CD4-positive, alpha-beta T cell treated with Interleukin-17A for 1 hour (primary cell): ENCODE measurements around the gene GLE1.
"Not testable (repeated sequence)": the region's sequence is repeated elsewhere in the genome, so short reads cannot be mapped to it uniquely, and the experiment has no call there.

Experiments used
- DNase-seq: peaks from one replicate; pipeline ENCODE4 v3.0.0-alpha.2; 2020

GLE1 gene

DNA sequence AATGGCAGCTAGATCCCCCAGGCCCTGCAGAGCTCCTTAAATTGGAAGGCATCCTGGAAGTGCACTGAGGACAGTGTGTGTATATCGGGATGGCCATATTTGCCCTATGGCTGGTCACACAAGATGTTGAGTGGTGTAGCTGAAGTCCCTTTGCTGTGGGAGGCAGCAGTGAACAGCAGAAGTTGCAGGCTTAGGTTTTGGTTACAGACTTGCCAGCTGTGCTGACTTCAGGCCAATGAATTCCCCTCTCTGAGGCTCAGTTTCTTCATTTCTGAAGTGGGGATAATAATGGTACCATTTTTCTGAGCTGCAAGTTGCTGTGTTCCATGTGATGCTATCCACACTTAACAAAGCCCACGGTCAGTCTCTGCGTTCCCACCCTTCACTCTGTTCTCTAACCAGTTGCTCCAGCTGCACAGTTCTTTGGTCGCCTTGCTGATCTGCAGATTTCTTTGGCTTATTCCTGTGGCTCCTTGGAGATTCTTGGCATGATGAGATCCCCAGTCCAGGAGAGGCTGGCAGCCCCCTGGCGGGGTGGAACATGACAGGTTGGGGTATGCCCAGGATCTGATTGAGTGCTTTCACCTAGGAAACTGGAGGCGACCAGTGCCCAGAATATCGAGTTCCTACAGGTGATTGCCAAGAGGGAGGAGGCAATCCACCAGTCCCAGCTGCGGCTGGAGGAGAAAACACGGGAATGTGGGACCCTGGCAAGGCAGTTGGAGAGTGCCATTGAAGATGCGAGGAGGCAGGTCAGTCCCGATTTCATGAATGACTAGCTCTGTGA is 6.5 kb upstream of the GLE1 start:
- DNase-seq, result no peak

DNA sequence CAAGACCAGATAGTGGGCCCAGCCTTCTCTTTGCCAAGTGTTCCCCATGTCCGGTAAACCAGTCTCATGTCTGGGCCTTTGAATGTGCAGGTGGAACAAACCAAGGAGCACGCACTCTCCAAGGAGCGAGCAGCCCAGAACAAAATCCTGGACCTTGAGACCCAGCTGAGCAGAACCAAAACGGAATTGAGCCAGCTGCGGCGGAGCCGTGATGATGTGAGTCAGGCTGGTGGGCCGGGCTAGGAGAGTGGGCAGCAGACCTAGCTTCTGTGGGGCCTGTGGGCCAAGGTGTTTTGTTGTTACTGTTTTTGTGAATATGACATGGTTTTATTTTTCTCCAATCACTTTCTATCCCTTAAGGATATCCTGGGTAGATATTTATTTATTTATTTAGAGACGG is 5.6 kb upstream of the GLE1 start:
- DNase-seq, result no peak

DNA sequence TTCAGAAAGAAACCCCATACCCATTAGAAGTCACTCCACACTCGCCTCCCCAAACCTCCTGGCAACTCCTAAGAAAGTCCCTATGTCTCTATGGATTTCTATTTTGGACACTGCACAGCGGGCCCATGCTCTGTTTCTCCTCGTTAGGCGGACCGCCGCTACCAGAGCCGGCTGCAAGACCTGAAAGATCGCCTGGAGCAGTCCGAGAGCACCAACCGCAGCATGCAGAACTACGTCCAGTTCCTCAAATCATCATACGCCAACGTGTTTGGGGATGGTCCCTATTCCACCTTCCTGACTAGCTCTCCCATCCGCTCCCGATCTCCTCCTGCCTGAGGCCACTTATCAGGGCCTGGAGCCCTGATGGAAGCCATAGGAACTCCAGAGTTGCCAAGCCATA is 4.6 kb upstream of the GLE1 start:
- DNase-seq, result no peak

DNA sequence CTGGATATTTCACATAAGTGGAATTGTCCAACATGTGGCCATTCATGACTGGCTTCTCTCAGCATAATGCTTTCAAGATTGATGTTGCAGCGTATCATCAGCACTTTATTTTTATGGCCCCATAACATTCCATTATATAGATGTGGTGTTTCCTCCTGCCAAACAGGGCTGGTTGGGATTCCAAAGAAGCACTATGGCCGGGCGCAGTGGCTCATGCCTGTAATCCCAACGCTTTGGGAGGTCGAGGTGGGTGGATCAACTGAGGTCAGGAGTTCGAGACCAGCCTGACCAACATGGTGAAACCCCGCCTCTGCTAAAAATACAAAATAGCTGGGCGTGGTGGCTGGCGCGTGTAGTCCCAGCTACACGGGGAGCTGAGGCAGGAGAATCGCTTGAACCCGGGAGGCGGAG is 1.1 kb upstream of the GLE1 start:
- not testable (repeated sequence) for DNase-seq

DNA sequence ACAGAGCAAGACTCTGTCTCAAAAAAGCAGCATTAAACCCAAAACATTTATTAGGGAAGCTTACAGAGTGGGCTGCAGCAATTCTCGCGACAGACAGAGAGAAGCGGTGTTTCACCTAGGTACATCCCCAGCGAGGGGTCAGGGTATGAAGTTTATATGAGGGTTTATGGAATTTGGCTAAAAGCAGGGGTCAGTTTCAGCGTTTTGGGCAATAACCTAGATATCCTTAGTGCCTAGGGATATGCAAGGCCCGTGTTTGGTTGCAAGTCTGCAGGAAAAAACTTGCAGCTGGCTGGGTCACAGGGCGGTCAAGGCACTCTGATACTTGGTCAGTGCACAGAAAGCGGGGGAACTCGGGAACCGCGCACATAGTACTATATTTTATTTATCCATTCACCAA is 649 bp upstream of the GLE1 start:
- DNase-seq, result no peak

DNA sequence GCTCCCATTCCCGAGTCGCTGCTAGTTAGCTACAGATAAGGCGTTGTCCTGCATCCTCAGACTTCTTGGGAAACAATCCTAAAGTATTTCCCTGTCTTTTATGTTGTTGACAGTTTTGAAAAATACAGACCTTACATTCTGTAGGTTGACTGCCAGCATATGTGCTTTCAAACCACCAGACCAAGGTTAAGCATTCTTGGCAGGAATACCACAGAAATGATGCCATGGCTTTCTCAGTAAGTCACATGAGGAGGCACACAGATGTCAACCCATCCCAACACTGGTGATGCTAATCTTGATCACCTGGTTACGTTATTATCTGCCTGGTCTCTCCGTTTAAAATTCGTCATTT is 871 bp downstream of the GLE1 start:
- no peak for DNase-seq

DNA sequence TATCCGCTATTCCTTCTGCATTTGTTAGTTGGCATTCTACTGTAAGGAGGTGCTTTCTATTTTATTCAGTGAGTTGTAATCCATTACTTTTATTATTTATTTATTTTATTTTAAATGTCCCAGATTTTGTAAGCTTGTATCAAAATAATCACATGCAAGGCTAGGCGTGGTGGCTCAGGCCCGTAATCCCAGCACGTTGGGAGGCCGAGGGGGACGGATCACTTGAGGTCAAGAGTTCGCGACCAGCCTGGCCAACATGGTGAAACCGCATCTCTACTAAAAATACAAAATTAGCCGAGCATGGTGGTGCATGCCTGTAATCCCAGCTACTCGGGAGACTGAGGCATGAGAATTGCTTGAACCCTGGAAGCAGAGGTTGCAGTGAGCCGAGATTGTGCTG is 1.4 kb downstream of the GLE1 start:
- not testable (repeated sequence) for DNase-seq

DNA sequence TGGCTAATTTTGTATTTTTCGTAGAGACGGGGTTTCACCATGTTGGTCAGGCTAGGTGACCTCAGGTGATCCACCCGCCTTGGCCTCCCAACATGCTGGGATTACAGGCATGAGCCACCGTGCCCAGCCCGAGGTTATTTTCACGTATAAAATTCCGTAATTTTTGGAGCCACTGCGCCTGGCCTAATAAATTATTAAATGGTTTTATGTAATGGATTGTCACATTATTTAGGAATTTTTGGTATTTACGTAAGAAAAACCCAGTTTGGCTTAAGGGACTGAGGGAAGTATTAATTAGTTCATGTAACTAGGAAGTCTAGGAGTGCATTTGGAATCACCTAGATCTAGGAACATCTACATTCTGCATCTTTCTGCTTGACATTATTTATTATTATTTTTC is 8.3 kb downstream of the GLE1 start:
- DNase-seq, result no peak

DNA sequence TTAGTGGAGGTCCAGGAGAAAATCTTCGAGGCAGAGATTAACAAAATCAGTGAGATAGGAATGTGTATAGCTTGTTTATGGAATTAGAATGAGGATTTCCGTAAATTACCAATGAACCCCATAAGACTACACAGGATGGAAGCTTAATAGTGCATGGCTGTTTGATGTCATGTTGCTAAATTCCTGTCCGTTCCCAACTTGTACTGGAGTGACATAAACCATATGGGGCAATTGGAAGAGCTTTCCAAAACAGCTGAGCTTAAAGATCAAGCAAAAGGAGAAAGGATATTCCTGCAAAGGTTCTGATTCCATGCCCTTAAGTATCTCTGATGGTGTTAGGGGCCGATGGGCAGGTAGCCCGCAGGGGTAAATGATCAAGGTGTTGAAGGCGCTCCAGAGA is 17.4 kb downstream of the GLE1 start:
- DNase-seq, result no peak

DNA sequence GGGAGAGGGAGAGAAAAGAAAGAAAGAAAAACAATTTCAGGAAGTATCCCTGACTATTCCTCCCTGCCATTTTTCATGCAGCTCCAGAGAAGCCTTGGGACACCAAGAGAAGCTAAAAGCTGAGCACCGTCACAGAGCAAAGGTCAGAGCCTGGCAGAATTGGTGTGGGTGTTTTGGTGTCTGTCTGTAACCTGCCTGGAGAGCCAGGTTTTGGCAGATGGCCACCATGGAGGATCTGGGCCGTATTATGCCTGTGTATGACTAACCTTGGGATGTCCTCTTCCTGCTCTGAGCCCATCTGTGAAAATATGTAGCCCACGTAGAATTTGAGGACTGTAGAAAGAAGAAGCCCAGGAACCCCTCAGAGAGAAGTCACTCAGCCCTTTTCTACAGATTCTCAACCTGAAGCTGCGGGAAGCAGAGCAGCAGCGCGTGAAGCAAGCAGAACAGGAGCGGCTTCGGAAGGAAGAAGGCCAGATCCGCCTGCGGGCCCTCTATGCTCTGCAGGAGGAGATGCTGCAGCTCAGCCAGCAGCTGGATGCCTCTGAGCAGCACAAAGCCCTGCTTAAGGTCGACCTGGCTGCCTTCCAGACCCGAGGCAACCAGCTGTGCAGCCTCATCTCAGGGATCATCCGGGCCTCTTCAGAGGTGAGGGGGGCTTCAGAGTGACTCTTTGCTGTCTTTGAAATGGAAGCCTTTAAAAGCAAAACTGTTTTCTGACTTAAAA is 18.8 kb downstream of the GLE1 start:
- no peak for DNase-seq

DNA sequence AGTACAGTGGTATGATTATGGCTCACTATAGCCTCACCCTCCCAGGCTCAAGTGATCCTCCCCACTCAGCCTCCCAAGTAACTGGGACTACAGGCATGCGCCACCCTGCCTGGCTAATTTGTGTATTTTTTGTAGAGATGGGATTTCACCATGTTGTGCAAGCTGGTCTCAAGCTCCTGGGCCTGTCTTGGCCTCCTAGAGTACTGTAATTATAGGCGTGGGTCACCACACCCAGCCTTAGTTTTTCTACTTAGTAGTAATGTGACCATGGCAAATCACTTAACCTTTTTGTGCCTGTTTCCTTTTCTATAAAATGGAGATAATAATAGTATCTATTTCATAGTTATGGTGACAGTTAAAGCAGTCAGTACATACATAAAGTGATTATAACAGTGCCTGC is 22.2 kb downstream of the GLE1 start:
- no peak for DNase-seq

DNA sequence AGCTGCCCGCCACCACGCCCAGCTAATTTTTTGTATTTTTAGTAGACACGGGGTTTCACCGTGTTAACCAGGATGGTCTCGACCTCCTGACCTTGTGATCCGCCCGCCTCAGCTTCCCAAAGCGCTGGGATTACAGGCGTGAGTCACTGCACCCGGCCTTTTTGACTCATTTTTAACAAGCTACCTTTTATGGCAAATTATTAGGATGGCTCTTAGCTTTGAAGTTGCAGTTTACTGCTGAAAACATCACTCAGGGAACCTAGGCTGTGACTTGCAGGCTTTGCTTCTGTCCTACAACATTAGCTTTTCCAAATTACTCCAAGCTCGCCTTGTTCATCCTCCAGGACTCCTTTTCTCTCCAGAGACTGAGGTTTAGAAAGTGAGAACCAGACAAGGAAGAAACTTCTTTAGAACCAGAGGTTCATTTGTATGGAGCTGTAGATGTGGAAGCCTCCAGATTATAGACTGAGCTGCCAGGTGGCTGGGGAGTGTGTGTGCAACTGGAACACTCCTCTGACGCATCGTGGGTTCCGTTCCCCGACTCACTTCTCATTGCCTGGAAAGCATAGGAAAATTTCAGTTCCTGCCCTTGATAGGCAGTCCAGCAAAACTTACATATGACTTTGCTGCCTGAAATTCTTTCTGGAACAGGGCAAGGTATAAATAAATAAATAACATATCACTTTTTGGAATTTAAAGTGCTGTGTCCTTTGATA is 24.1 kb downstream of the GLE1 start:
- DNase-seq, result no peak

DNA sequence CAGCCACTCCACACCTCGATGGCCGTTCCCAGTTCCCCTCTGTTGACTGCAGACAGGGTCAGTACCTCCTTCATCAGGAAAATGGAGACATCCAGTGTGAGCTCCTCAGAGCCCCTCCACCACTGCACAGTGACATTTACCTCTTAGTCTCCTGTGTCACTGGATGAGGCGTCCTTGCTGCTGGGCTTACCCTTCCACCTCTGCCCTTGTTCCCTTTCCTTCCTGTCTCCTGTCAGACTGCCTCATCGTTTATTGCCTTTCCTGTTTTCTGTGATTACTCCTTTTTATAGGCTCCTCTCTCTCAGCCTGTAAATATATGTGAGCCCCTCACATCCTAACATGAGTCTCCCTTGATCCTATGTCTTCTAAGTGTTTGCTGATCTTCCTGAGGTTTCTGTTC is 24.7 kb downstream of the GLE1 start:
- DNase-seq, result no peak

DNA sequence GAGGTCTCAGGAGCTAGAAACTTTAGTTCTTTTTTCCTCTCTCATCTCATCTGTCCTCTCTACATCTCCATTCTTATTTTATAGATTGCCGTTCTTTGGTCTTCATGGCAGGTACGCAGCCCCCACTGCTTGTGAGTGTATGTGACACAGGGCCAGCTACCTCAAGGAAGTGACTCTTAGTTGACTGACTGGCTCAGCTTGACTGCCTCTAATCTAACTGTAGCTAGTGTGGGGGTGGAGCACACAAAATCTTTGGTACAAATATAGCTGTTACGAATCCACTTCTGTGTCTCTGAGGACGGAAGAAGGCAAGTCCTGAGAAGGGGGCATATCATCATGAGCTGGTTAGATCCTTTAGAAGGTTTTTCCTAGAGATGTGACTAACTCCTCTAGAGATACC is 28.1 kb downstream of the GLE1 start:
- no peak for DNase-seq

DNA sequence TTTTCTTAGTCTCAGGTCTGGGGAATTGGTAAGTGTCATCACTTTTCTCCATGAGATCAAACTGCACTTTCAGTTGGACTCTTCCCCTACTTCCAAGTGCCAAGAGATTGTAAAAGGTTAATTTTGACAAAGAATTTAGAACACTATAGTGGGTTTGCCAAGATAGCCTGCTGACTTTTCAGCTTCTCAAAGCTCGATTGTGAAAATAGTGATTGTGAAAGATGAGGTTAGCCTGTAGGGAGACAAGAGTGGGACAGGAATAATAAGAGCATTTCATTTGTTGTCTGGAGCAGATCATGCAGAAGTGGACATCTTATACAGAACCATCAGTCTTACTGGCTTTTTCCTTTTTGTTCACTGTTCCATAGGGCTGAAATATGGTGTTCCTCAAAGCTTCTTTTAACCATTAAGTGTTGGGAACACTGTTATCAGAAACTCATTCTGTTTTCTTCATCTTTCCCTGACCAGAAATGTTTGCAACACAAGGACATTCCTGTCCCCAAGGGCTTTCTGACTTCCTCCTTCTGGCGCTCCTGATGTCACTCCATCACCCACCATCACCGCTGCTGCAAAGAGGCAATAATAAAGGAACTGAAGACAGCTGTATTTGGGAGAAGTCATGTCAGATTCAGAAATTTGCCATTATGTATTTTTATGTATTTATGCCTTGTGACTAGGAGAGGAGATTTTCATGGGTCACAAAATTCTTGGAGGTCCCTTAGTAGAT is 36.3 kb downstream of the GLE1 start:
- DNase-seq, result no peak

DNA sequence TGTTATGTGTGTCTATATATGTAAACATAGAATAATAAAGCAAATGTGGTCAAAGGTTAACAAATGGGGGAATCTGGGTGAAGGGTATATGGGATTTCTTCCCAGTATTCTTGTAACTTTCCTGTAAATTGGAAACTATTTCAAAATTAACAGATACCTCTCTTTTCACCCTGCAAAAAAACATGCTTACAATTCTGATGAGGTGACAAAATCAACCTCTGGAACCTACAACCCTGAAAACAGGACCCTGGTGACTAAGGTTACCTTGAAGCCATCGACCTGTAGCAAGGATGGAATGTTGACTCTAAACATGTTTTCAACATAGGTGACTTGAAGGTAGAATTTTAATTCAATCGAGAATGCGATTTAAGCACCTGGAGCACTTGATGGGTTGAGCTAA is 42.0 kb downstream of the GLE1 start:
- no peak for DNase-seq

DNA sequence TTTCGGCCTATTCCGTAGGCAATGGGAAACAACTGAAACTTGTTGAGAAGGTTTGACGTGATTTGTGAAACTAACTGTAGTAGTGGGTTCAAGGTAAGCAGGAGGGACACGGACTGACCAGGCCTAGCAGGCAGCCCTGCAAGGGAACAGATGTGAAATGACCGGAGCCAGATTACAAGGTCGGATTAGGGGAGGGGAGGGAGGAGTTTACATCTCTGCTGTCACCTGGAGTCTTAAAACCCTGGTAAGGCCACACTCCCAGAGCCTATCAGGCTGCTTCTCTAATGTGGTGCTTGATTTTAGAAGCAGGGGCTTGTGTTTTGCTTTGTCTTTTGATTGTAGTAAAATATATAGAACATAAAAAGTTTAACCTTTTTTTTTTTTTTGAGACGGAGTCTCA is 44.4 kb downstream of the GLE1 start:
- no peak for DNase-seq

DNA sequence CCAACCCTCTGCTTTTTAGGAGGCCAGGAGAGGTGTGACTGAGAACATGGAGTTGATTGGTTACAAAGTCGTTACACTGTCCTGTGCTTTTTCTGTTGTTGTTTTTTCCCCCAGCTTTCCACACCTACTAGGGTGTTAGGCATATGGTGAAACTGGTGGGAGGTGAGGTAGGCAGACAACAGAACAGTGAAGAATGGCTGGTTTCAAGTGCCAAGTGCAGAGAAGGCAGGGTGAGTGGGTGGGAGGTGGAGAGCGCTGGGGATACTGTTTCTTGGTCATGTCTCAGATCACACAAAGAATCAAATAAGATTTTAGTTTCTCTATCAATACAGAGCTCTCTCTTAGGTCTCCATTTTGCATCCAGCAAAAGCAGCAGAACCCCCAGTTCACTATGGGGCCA is 45.7 kb downstream of the GLE1 start:
- peak; percentile 37 for DNase-seq

DNA sequence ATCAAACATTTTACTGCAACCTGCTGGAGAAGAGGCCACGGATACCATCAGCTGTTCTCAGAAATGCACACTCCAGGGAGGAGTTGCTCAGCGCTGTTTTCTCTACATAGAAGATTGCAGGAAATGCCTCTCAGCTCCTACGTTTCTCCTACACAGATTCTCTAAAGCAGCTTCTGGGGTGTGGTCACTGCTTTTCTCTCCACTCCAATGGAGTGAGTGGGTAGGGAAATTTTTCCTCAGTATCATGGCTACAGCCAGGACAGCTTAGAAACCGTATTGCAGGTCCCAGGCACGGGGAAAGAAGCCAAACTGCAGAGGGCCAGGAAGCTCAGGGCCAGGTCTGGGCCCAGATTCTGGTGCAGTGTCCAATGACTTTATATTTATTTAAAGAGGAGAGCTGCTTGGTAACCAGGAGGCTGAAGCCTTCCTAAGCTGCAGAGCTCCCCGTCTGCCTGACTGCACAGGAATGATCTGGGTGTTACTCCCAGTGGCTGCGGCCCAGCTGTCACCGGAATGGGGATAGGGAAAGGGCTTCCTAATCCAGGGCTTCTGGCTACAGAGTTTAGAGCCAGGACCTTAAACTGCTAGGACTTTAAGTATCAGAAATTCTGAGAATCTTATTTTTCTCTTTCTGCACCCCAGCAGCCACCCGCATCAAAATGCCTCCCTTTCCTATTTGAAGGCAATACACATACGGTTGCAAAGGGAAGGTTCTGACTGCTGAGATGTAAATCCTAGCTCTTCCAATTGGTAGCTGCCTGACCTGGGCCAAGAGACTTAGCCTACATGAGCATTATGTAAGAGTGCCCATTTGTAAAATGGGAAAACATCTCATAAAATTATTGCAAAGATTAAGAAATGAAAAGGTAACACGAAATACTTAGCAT is 46.5 kb downstream of the GLE1 start:
- DNase-seq, result no peak

DNA sequence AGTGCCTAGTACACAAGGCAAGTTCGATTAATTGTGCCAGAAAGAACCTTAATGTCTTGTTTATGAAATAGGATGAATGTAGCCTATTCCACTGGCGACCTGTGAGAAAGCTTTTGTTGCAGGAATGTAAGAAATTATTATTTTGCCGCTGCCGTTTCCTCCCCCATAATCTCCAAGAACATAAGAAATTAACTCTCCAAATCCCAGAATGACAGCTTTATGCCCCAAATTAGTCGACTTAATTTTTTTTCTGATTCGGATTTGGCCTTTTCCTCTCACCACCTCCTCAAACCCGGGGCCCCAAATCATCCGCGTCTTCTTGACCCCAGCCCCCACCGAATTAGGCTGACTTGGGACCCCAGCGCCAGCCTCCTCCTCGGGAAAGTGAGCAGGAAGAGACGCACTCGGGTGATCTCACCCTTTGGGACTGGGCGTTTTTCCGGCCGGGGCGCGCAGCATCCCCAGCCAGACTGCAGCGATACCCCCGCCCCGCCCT is 47.2 kb downstream of the GLE1 start:
- no peak for DNase-seq

DNA sequence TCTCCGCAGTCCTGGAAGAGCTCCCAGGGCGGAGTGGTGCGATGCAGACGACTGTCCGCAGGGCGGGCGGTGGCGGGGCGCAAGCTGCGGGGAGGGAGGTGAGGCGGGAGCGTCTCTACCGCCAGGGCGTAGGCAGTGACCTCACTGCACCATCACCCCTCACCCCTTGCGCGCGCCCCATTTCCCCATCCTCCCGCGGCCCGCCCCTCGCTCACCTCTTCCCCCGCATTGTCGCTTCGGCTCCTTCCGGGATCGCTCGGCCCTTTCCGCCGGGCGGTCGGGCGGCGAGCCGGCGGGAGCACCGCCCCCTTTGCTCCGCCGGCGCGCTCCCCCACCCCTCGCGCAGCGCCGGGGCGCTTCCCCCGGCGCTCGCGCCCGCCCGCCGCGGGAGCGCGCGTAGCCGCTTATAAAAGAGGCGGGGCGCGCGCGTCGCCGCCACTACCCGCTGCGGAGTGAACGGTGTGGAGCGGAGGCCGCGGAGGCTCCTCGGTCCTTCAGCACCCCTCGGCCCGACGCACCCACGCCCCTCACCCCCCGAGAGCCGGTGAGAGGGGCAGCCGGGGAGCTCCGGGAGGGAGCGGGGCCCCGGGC is 47.7 kb downstream of the GLE1 start, which contains the start of gene SPTAN1:
Gene SPTAN1 (plus strand): TSS at position 435 of the 591 bp plus-strand sequence. CDS start 14,154 bp downstream, outside the sequence.
- peak; percentile 96 for DNase-seq
